HCT116 (cell line): ENCODE data around the gene ZDBF2. TPM values are rescaled to one million over a fixed set of nuclear protein-coding genes. Genes with fewer than 3 reads are reported as not detected.

Source experiments
- ATAC-seq: fragments of 200-7000 bp; cut with Tn5 transposase; 2 replicates; pipeline ENCODE4 v1.9.1; 2020; ENCODE audit warnings: mild to moderate bottlenecking, moderate library complexity
- BruUV-seq: library from RNA; stranded (reverse); fragments of 400-500 nt; replicated peaks from 2 replicates; lab custom pipeline; 2021; lab: Mats Ljungman, UMichigan
- CTCF ChIA-PET: fragments of 300-600 bp; sonication (Branson Sonifier 250); formaldehyde crosslinking; loops from one replicate; lab custom pipeline; 2021; ENCODE audit warnings: antibody characterized with exemption; lab: Charles Lee
- POLR2A ChIA-PET: fragments of 300-600, 350-600 bp; sonication (Branson Sonifier 250); formaldehyde crosslinking; loops from one replicate; lab custom pipeline; 2021; ENCODE audit warnings: antibody characterized with exemption; lab: Charles Lee
- RAD21 ChIA-PET, 2 experiments: fragments of 300-600 bp; sonication (Branson Sonifier 250); formaldehyde crosslinking; loops; one replicate each; lab custom pipeline; 2023; ENCODE audit warnings: low total read pairs in 2 of 2; ENCODE audit not compliant: uncharacterized antibody in 2 of 2, unreplicated experiment in 2 of 2, low non-redundant PET in 1 of 2; lab: Charles Lee
- DNase-seq: peaks from one replicate; pipeline ENCODE4 v3.0.0-alpha.2; 2010; ENCODE audit warnings: low read depth, low spot score
- H2AFZ ChIP-seq: fragments of 200-600 bp; shearing (Covaris generic), sonication (generic); 2 replicates; pipeline ENCODE4 v1.6.1; 2017; ENCODE audit warnings: low read depth, mixed run types, mixed read lengths, antibody characterized with exemption, low read length; ENCODE audit not compliant: poor library complexity, severe bottlenecking
- H3K27ac ChIP-seq: 2 replicates; pipeline ENCODE4 v1.5.1; 2012; ENCODE audit warnings: low read depth, low read length
- H3K27me3 ChIP-seq: fragments of 200-600 bp; sonication (generic); 2 replicates; pipeline ENCODE4 v1.6.1; 2016; ENCODE audit warnings: mixed run types, low read length, mixed read lengths; ENCODE audit not compliant: insufficient read depth
- H3K36me3 ChIP-seq, 2 experiments: fragments of 200-500 bp in 1 of 2; fragments of 200-600 bp in 1 of 2; sonication (Bioruptor generic) in 1 of 2; sonication (generic) in 1 of 2; 2 replicates each; pipeline versions ENCODE4 v1.5.1 to v1.6.1; 2014 to 2016; ENCODE audit warnings: low read length in 2 of 2, inconsistent platforms in 1 of 2, mixed read lengths in 1 of 2, mixed run types in 1 of 2; ENCODE audit not compliant: insufficient read depth in 2 of 2, control insufficient read depth in 1 of 2
- H3K4me1 ChIP-seq, 2 experiments: fragments of 200-600 bp in 1 of 2; sonication (generic) in 1 of 2; 2 replicates each; pipeline versions ENCODE4 v1.5.1 to v1.6.1; 2012 to 2017; ENCODE audit warnings: low read length in 2 of 2, inconsistent platforms in 1 of 2, mild to moderate bottlenecking in 1 of 2, mixed read lengths in 1 of 2, mixed run types in 1 of 2, moderate library complexity in 1 of 2; ENCODE audit not compliant: insufficient read depth in 2 of 2, control insufficient read depth in 1 of 2
- H3K4me2 ChIP-seq: fragments of 200-600 bp; sonication (generic); 2 replicates; pipeline ENCODE4 v1.6.1; 2017; ENCODE audit warnings: mixed run types, low read length, mixed read lengths
- H3K4me3 ChIP-seq, 2 experiments: fragments of 200-600 bp in 1 of 2; sonication (generic) in 1 of 2; replicated peaks in 1 of 2; 2 replicates each; pipeline ENCODE4 v1.5.1; 2011 to 2016; ENCODE audit warnings: low read length in 2 of 2, control low read depth in 1 of 2, low read depth in 1 of 2, mild to moderate bottlenecking in 1 of 2, mixed read lengths in 1 of 2, mixed run types in 1 of 2
- H3K79me2 ChIP-seq: fragments of 200-600 bp; sonication (generic); 2 replicates; pipeline ENCODE4 v1.6.1; 2017; ENCODE audit warnings: mild to moderate bottlenecking, mixed run types, low read length, moderate library complexity, mixed read lengths; ENCODE audit not compliant: insufficient read depth
- H3K9ac ChIP-seq: fragments of 200-600 bp; sonication (generic); 2 replicates; pipeline ENCODE4 v1.6.1; 2016; ENCODE audit warnings: low read length, mixed read lengths
- H3K9me2 ChIP-seq: fragments of 200-600 bp; sonication (generic), shearing (Covaris generic); 2 replicates; pipeline ENCODE4 v1.6.1; 2017; ENCODE audit warnings: mixed run types, mild to moderate bottlenecking, moderate library complexity; ENCODE audit not compliant: insufficient read depth
- H3K9me3 ChIP-seq, 2 experiments: fragments of 200-500 bp in 1 of 2; fragments of 200-600 bp in 1 of 2; sonication (Bioruptor generic) in 1 of 2; sonication (generic) in 1 of 2; 2 replicates each; pipeline ENCODE4 v1.6.1; 2014 to 2017; ENCODE audit warnings: low read length in 2 of 2, mixed read lengths in 2 of 2, inconsistent platforms in 1 of 2, low read depth in 1 of 2, mild to moderate bottlenecking in 1 of 2, mixed run types in 1 of 2, moderate library complexity in 1 of 2; ENCODE audit not compliant: control insufficient read depth in 1 of 2, insufficient read depth in 1 of 2
- H4K20me1 ChIP-seq: fragments of 200-600 bp; sonication (generic), shearing (Covaris generic); 2 replicates; pipeline ENCODE4 v1.6.1; 2017; ENCODE audit warnings: mixed run types, mild to moderate bottlenecking, moderate library complexity; ENCODE audit not compliant: insufficient read depth
- ATF3 ChIP-seq: IDR thresholded peaks from 2 replicates; pipeline ENCODE4 v1.6.1; 2012
- EGR1 ChIP-seq: IDR thresholded peaks from 2 replicates; pipeline ENCODE4 v1.6.1; 2012; ENCODE audit warnings: low read depth
- EZH2phosphoT487 ChIP-seq: fragments of 200-600 bp; IDR thresholded peaks from 2 replicates; pipeline ENCODE4 v1.6.1; 2018; ENCODE audit warnings: antibody characterized with exemption, borderline replicate concordance
- JUND ChIP-seq: IDR thresholded peaks from 2 replicates; pipeline ENCODE4 v1.6.1; 2012
- POLR2AphosphoS5 ChIP-seq: IDR thresholded peaks from 2 replicates; pipeline ENCODE4 v1.6.1; 2011; ENCODE audit warnings: mild to moderate bottlenecking, low read depth, low read length, moderate library complexity
- SP1 ChIP-seq: IDR thresholded peaks from 2 replicates; pipeline ENCODE4 v1.6.1; 2012; ENCODE audit warnings: low read depth
- SRF ChIP-seq: IDR thresholded peaks from 2 replicates; pipeline ENCODE4 v1.6.1; 2012; ENCODE audit warnings: low read depth
- TCF7L2 ChIP-seq: IDR thresholded peaks from 2 replicates; pipeline ENCODE4 v1.7.0; 2011; ENCODE audit warnings: borderline replicate concordance, inconsistent platforms; ENCODE audit not compliant: insufficient read depth, insufficient read length; ENCODE audit errors: extremely low read depth
- YY1 ChIP-seq: IDR thresholded peaks from 2 replicates; pipeline ENCODE4 v1.6.1; 2011; ENCODE audit warnings: low read length, low read depth, moderate library complexity, mild to moderate bottlenecking; ENCODE audit not compliant: insufficient replicate concordance; ENCODE audit errors: extremely low read depth
- ZFX ChIP-seq: fragments of 450-650 bp; IDR thresholded peaks from 2 replicates; pipeline ENCODE4 v1.6.1; 2017
- intact Hi-C: fragments of 100-400 bp; cut with micrococcal nuclease; formaldehyde crosslinking; loops from 2 replicates; pipeline ENCODE4 v1.10.0; 2022
- total RNA-seq: library from RNA; stranded (reverse); gene quantifications from one replicate; pipeline ENCODE4 v1.2.1, GENCODE V29; 2021; ENCODE audit not compliant: unreplicated experiment
- TF ChIP-seq, protein P1 (sequence below), 3 experiments: fragments of 200-600 bp in 1 of 3; sonication (generic) in 1 of 3; IDR thresholded peaks in 2 of 3; conservative IDR thresholded peaks in 1 of 3; 2 replicates each; pipeline ENCODE4 v1.5.1; 2012 to 2017; ENCODE audit warnings: low read depth in 2 of 3, low read length in 2 of 3, antibody characterized with exemption in 1 of 3, borderline replicate concordance in 1 of 3, control low read depth in 1 of 3, mild to moderate bottlenecking in 1 of 3, mixed read lengths in 1 of 3, mixed run types in 1 of 3, moderate library complexity in 1 of 3; ENCODE audit not compliant: insufficient read depth in 1 of 3

The ZDBF2 gene
- total RNA-seq, 1 experiment from 2014 or later, result 9.2 TPM

DNA sequence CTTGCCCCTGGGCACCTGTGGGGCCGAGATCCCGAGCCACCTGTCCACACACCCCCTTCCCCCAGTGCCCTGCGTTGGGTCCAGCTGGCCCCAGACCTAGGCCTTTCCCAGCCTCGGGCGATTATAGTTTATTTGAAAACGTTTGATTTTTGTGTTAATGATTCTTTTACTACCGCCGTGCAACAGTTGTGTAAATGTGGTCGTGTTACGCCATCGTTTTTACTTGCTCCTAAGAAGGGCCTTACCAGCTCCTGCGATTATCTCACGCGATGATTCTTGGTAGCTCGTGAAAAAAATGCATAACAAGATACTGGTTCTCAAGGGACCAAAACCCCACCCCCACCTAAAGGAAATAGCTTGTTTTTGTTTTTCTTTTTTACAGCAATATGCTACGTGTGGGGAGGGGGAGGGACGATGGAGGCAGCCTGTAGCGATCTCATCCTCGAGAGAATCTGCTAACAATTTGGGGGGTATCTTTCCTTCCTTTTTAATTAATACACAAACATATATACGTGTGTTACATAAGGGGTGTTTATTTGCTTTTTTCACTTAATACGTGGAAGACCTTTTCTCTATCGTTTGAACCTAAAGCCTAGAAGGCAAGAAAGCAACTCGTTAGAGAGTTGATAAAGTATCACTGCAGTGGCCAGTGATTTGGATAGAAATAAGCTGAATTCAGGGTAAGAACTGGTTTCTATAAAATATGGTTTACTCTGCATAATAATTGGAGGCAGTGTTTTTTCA is 1.0 kb downstream of the ZDBF2 start:
- intact Hi-C loops, result no loop called here
- no peaks in the 10 kb centered on the region for H3K36me3 ChIP-seq
- ChIA-PET POLR2A (interaction anchor here (0.6 kb wide), 1 partner anchor 94 kb away, joined by 3 read pairs; no protein-coding TSS in a partner anchor), CTCF (no interaction called here), RAD21 (no interaction called here)
- H3K4me1 ChIP-seq, result peaks cover 0 to 3% of the 10 kb centered on the region in 2 experiments; a peak in 1 of 4 replicates
- ATAC-seq (peak; percentile 57), DNase-seq (no peak)
- peaks cover 12% of the 10 kb centered on the region; the same call in 1 of the 2 replicates for H3K79me2 ChIP-seq
- H3K27me3 ChIP-seq, result no peaks in the 10 kb centered on the region
- no peak for TF ChIP-seq YY1
- TF ChIP-seq EGR1, result no peak
- peak; percentile 38; the same call in 1 of the 2 replicates for TF ChIP-seq ZFX
- H4K20me1 ChIP-seq, result no peaks in the 10 kb centered on the region
- peak overlapping the region; percentile 69 for H3K4me2 ChIP-seq
- TSS peak; percentile 62 for BruUV-seq
- H3K9me2 ChIP-seq, result no peaks in the 10 kb centered on the region
- no peaks in the 10 kb centered on the region for H3K9me3 ChIP-seq
- no peak overlapping the region for H2AFZ ChIP-seq
- peak overlapping the region; percentile 62 for H3K9ac ChIP-seq
- peak overlapping the region; percentile 54; the same call in 1 of the 2 replicates for H3K27ac ChIP-seq
- peak overlapping the region; percentile 60 to 63 for H3K4me3 ChIP-seq

DNA sequence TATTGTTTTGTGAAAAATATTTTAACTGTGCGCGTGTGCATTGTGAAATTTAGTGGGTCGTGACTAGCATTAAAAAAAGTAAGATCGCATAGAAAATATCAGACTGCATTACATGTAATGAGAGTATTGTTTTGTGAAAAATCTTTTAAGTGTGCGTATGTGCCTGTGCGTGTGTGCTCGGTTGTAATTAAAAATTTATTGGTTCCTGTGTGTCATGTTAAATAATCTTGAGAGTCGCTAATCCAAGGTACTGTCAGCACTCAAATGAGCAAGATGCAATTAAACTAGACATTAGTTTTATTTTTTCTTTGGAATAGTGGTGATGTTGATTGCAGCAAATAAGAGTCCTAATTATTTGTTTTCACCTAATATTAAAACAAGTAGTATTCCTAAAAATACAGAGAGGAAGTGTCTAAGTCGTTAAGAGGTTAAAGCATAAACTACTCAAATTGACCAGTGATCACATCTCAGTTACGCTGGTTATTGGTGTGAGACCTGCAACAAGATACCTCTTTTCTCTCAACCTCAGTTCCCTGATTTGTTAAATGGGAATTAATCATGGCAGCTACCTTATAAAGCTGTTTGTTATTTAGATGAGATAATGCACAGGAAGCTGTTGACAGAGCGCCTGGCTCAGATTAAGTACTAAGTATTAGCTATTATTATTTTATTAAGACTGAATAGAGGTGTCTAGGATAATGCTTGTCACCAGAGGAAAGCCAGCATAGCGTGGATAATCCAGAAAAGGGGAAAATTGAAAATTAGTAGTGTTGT is 1.9 kb downstream of the ZDBF2 start:
- no TSS peak for BruUV-seq
- H3K4me1 ChIP-seq, result peaks cover 0 to 3% of the 10 kb centered on the region in 2 experiments; a peak in 1 of 4 replicates
- RAD21 ChIA-PET, result no interaction called here
- peak overlapping the region in 1 of 2 experiments; percentile 63; a peak in 1 of 4 replicates for H3K4me3 ChIP-seq
- H3K79me2 ChIP-seq, result peaks cover 12% of the 10 kb centered on the region; the same call in 1 of the 2 replicates
- H3K36me3 ChIP-seq, result no peaks in the 10 kb centered on the region
- H3K27me3 ChIP-seq, result no peaks in the 10 kb centered on the region
- DNase-seq, result no peak
- H2AFZ ChIP-seq, result no peak overlapping the region
- peak overlapping the region; percentile 69 for H3K4me2 ChIP-seq
- no peak for ATAC-seq
- H3K9ac ChIP-seq, result no peak overlapping the region
- no peaks in the 10 kb centered on the region for H3K9me2 ChIP-seq
- no peak overlapping the region for H3K27ac ChIP-seq
- no peaks in the 10 kb centered on the region for H3K9me3 ChIP-seq
- H4K20me1 ChIP-seq, result no peaks in the 10 kb centered on the region
- CTCF ChIA-PET, result no interaction called here
- POLR2A ChIA-PET, result no interaction called here
- intact Hi-C loops, result no loop called here
- TF ChIP-seq, protein P1, sequence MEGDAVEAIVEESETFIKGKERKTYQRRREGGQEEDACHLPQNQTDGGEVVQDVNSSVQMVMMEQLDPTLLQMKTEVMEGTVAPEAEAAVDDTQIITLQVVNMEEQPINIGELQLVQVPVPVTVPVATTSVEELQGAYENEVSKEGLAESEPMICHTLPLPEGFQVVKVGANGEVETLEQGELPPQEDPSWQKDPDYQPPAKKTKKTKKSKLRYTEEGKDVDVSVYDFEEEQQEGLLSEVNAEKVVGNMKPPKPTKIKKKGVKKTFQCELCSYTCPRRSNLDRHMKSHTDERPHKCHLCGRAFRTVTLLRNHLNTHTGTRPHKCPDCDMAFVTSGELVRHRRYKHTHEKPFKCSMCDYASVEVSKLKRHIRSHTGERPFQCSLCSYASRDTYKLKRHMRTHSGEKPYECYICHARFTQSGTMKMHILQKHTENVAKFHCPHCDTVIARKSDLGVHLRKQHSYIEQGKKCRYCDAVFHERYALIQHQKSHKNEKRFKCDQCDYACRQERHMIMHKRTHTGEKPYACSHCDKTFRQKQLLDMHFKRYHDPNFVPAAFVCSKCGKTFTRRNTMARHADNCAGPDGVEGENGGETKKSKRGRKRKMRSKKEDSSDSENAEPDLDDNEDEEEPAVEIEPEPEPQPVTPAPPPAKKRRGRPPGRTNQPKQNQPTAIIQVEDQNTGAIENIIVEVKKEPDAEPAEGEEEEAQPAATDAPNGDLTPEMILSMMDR (IDR thresholded peaks at IDR 0.05 in 2 of 3, conservative IDR thresholded peaks at IDR 0.05 in 1 of 3; ENCODE audit: borderline replicate concordance in 1 of 3, insufficient read depth in 1 of 3, low read depth in 2 of 3, low read length in 2 of 3), result no peak
- TF ChIP-seq EZH2phosphoT487 (no peak), SRF (no peak), SP1 (no peak), ATF3 (no peak), JUND (no peak), POLR2AphosphoS5 (no peak), TCF7L2 (no peak), YY1 (no peak)
